Left lung (tissue), 10 donors: ENCODE results near the gene TMEM229B. TPM values are rescaled to one million over a fixed set of nuclear protein-coding genes. Genes with fewer than 3 reads are reported as not detected.

Source experiments
- ATAC-seq: fragments of 200-7000 bp; cut with Tn5 transposase; one replicate; pipeline ENCODE4 v1.9.1; 2020; ENCODE audit warnings: moderate library complexity
- DNase-seq, 4 donors: peaks; one replicate each; pipeline ENCODE4 v3.0.0-alpha.2; 2013 to 2020
- H3K27ac ChIP-seq, 2 donors: fragments of 200-600 bp; sonication (generic) in 1 of 2; one replicate each; pipeline versions ENCODE4 v1.5.0 to v1.8.0; 2020 to 2021
- H3K27me3 ChIP-seq, 2 donors: fragments of 200-600 bp; sonication (generic) in 1 of 2; one replicate each; pipeline versions ENCODE4 v1.5.0 to v1.8.0; 2020 to 2021
- H3K36me3 ChIP-seq, 2 donors: fragments of 200-600 bp; sonication (generic) in 1 of 2; one replicate each; pipeline versions ENCODE4 v1.5.0 to v1.8.0; 2020 to 2021
- H3K4me1 ChIP-seq, 2 donors: fragments of 200-600 bp; one replicate each; pipeline ENCODE4 v1.8.0; 2021
- H3K4me3 ChIP-seq, 2 donors: fragments of 200-600 bp; sonication (generic) in 1 of 2; one replicate each; pipeline versions ENCODE4 v1.5.0 to v1.8.0; 2020 to 2021; ENCODE audit warnings: mild to moderate bottlenecking in 1 of 2
- H3K9me3 ChIP-seq, 2 donors: fragments of 200-600 bp; sonication (generic) in 1 of 2; one replicate each; pipeline versions ENCODE4 v1.5.0 to v1.8.0; 2020 to 2021
- intact Hi-C, 2 donors: fragments of 100-400 bp; cut with DNase I; formaldehyde crosslinking; loops; one replicate each; pipeline versions ENCODE4 v1.11.2 to v1.14.2; 2022
- polyA plus RNA-seq, 6 donors: library from polyadenylated mRNA; unstranded; fragments of 120-200 nt; gene quantifications; one replicate each; pipeline ENCODE4 v1.2.1, GENCODE V29; 2013; ENCODE audit not compliant: insufficient read length in 6 of 6
- total RNA-seq, 2 donors: library from RNA; stranded (reverse); fragmentation: NEBNext Ultra II Directional; extraction: Animal tissue kit (Norgen Biotek cat#: 25700); gene quantifications; one replicate each; pipeline ENCODE4 v1.2.1, GENCODE V29; 2021
- TF ChIP-seq, protein P1 (sequence below), 2 donors: fragments of 200-600 bp; sonication (generic) in 1 of 2; IDR thresholded peaks; one replicate each; pipeline versions ENCODE4 v1.5.0 to v1.8.0; 2021; ENCODE audit warnings: antibody characterized with exemption in 2 of 2
- donor health status: DM: no; HTN: yes; CAD: no.
- donor health status: DM: no; HTN: no; CAD: no.

TMEM229B gene
- total and polyA plus RNA-seq, 8 donors: 0.39 to 7.7 (median 0.77) TPM

DNA sequence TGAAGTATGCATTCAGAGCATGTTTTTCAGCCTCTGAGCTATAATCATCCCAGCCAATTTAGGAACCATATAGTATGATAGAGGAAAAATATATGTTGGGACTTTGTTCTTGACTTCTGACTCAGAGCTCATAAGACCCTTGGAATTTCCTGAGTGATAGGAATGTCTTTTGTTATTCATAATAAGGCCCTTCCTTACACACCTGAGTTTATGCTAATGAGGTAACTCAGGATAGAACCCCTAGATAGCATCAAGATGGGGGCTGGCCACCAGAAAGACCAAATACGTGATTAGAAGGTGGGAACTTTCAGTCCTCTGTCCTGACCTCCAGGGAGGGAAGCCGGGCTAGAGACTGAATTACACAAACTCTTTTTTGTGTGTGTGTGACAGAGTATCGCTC lies 44.1 kb downstream of the TMEM229B start:
- intact Hi-C loops: no loop called here
- DNase-seq (no peak), ATAC-seq (no peak)
- Histone ChIP-seq H3K27ac (no peak overlapping the region), H3K4me1 (no peaks in the 10 kb centered on the region), H3K4me3 (no peak overlapping the region), H3K27me3 (no peaks in the 10 kb centered on the region), H3K9me3 (no peaks in the 10 kb centered on the region), H3K36me3 (no peaks in the 10 kb centered on the region)
- TF ChIP-seq, protein P1, sequence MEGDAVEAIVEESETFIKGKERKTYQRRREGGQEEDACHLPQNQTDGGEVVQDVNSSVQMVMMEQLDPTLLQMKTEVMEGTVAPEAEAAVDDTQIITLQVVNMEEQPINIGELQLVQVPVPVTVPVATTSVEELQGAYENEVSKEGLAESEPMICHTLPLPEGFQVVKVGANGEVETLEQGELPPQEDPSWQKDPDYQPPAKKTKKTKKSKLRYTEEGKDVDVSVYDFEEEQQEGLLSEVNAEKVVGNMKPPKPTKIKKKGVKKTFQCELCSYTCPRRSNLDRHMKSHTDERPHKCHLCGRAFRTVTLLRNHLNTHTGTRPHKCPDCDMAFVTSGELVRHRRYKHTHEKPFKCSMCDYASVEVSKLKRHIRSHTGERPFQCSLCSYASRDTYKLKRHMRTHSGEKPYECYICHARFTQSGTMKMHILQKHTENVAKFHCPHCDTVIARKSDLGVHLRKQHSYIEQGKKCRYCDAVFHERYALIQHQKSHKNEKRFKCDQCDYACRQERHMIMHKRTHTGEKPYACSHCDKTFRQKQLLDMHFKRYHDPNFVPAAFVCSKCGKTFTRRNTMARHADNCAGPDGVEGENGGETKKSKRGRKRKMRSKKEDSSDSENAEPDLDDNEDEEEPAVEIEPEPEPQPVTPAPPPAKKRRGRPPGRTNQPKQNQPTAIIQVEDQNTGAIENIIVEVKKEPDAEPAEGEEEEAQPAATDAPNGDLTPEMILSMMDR (IDR thresholded peaks at IDR 0.05): no peak

- TF ChIP-seq, protein P1 (IDR thresholded peaks at IDR 0.05): no peak
- DNase-seq: no peak
- Histone ChIP-seq H3K4me1 (no peaks in the 10 kb centered on the region), H3K4me3 (no peak overlapping the region), H3K27me3 (no peaks in the 10 kb centered on the region), H3K27ac (no peak overlapping the region), H3K9me3 (no peaks in the 10 kb centered on the region), H3K36me3 (no peaks in the 10 kb centered on the region)
- intact Hi-C loops: no loop called here
- no peak for ATAC-seq
Observed at GRCh38 chr14:67442139-67442906, 46.2 kb downstream of the TMEM229B start.

- peaks cover 0 to 3% of the 10 kb centered on the region in 2 donors for H3K27me3 ChIP-seq
- H3K4me1 ChIP-seq: no peaks in the 10 kb centered on the region
- TF ChIP-seq, protein P1 (IDR thresholded peaks at IDR 0.05): no peak
- no peak overlapping the region for H3K4me3 ChIP-seq
- no peak for ATAC-seq
- H3K36me3 ChIP-seq: no peaks in the 10 kb centered on the region
- intact Hi-C loops: no loop called here
- H3K27ac ChIP-seq: no peak overlapping the region
- no peak for DNase-seq
- H3K9me3 ChIP-seq: no peaks in the 10 kb centered on the region
Observed at GRCh38 chr14:67441672-67442071, 46.8 kb downstream of the TMEM229B start.

DNA sequence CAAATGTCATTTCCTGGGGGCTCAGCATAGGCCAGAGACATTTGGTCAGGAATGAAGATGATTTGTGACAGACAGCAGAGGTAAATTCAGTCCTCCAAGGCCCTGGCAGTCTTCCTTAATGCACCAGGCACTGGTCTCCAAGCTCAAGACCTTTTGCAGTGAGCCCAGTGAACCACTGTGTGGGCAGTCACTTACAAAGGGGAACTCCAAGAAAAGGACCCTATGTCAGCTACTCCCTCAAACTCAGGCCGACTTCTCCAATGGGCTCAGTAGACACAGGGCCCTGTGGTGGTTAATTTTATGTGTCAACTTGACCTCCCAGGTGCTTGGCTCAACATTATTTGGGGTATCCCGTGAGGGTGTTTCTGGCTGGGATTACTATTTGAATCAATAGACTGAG lies 47.3 kb downstream of the TMEM229B start:
- no peak overlapping the region for H3K4me3 ChIP-seq
- no peak for DNase-seq
- no peaks in the 10 kb centered on the region for H3K36me3 ChIP-seq
- no peaks in the 10 kb centered on the region for H3K9me3 ChIP-seq
- H3K27me3 ChIP-seq: peaks cover 0 to 7% of the 10 kb centered on the region in 2 donors
- no peaks in the 10 kb centered on the region for H3K4me1 ChIP-seq
- intact Hi-C loops: no loop called here
- no peak for ATAC-seq
- TF ChIP-seq, protein P1 (IDR thresholded peaks at IDR 0.05): no peak
- H3K27ac ChIP-seq: no peak overlapping the region

DNA sequence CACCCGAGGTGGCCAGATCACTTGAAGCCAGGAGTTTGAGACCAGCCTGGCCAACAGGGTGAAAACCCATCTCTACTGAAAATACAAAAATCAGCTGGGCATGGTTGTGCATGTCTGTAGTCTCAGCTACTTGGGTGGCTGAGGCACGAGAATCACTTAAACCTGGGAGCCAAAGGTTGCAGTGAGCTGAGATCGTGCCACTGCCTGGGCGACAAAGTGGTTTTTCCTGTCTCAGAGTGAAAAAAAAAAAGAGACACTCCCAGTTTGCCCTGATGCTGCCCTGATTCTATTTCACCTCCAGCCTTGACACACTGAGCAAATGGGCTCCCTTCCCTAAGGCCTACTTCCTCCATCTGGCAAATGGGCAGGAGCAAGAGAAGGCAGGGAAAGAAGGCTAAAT lies 48.0 kb downstream of the TMEM229B start:
- ATAC-seq (no peak), DNase-seq (peak in 1 of 4 donors; percentile 15)
- TF ChIP-seq, protein P1 (IDR thresholded peaks at IDR 0.05): no peak
- Histone ChIP-seq H3K27me3 (peaks cover 0 to 11% of the 10 kb centered on the region in 2 donors), H3K4me1 (no peaks in the 10 kb centered on the region), H3K9me3 (no peaks in the 10 kb centered on the region), H3K36me3 (no peaks in the 10 kb centered on the region), H3K4me3 (no peak overlapping the region), H3K27ac (no peak overlapping the region)
- intact Hi-C loops: no loop called here
